Suprapubic skin (tissue), 4 donors: Measurements from ENCODE around the gene CTNNBL1.

ENCODE experiments used
- CTCF ChIP-seq, 2 donors: fragments of 200-600 bp in 1 of 2; fragments of 450-650 bp in 1 of 2; sonication (generic) in 1 of 2; IDR thresholded peaks; one replicate each; pipeline ENCODE4 v1.5.1; 2016 to 2019; ENCODE audit warnings: antibody characterized with exemption in 2 of 2, mild to moderate bottlenecking in 1 of 2, moderate library complexity in 1 of 2
- POLR2A ChIP-seq, 2 donors: fragments of 450-650 bp; IDR thresholded peaks; one replicate each; pipeline ENCODE4 v1.6.1; 2017; ENCODE audit warnings: antibody characterized with exemption in 2 of 2, mild to moderate bottlenecking in 2 of 2, moderate library complexity in 2 of 2
- POLR2AphosphoS5 ChIP-seq, 3 donors: sonication (generic); formaldehyde crosslinking; IDR thresholded peaks; one replicate each; pipeline ENCODE4 v1.6.1; 2017; ENCODE audit warnings: antibody characterized with exemption in 3 of 3

GRCh38 chr20:37907330-37907676 is 213.5 kb downstream of the CTNNBL1 start:
- TF ChIP-seq CTCF (IDR thresholded peaks at IDR 0.05) (no peak), POLR2AphosphoS5 (IDR thresholded peaks at IDR 0.05) (no peak), POLR2A (IDR thresholded peaks at IDR 0.05) (no peak)
